Stimulated activated CD4-positive, alpha-beta T cell treated with anti-CD3 and anti-CD28 coated beads, Interleukin-4, amount 100 ng/mL, for 4 hours (primary cell): ENCODE measurements around the gene TNRC18.
"Not testable (repeated sequence)": the region's sequence is repeated elsewhere in the genome, so short reads cannot be mapped to it uniquely, and the experiment has no call there.

Experiments
- DNase-seq, 2 experiments: peaks; one replicate each; pipeline ENCODE4 v3.0.0-alpha.2; 2020

TNRC18 gene

GRCh38 chr7:5287802-5288201 lies 135.8 kb downstream of the TNRC18 start:
- DNase-seq, result no peak

GRCh38 chr7:5287373-5287772 lies 136.3 kb downstream of the TNRC18 start:
- DNase-seq, result not testable (repeated sequence)

DNA sequence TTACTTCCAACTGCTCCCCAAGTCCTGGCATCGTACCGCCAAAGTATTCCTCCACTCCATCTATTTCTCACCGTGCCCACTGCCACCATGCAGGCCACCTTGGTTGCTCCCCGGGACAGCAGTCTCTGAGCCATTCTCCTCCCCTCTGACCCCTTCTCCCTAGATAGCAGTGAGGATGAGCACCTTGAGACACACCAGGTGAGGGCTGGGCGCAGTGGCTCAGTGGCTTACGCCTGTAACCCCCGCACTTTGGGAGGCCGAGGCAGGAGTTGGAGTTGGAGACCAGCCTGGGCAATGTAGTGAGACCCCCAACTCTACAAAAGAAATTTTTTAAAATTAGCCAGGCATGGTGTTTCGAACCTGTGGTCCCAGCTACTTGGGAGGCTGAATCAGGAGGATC lies 136.7 kb downstream of the TNRC18 start:
- no peak for DNase-seq

DNA sequence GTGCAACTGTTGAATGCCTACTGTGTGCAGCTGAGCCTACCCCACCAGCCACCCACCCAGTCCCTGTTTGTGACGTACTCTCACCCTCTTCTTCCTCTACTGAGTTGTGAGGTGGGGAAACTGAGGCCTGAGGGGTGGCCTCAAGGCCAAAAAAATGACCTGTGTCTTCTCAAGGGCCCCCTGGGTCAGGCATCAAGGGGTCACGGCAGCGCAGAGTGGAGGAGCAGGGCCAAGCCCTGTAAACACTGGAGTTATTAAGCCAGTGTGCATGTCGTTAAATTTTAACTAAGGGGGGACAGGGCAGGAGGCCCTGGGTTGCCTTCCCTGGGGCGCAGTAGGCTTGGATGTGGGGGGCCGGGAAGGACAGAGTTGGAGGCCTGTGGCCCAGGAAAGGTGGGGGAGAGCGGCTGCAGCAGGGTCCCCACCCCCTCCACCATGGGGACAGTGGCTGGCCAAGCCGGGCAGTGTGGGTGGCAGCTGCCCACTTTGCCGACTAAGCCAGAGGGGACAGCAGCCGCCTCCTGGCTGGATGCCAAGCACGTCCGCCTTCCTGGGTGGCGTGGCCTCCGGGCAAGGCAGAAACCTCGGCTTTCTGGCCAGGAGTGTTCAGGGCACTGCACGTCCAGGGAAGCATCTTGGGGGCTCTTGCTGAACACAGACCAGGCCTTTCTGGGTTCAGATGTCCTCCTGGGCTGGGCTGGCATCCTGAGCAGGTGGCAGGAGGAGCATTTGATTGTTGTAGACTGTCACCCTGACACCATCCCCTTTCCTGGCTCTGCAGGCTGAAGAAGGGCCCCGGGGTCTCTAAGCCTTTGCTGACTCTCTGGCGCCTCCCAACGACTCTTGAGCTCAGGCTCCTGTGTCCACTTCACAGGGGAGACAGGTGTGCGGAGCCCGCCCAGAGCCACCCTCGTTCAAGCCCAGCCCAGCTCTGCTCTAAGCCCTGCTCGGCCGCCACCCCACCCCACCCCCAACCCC lies 139.0 kb downstream of the TNRC18 start:
- DNase-seq, result no peak

DNA sequence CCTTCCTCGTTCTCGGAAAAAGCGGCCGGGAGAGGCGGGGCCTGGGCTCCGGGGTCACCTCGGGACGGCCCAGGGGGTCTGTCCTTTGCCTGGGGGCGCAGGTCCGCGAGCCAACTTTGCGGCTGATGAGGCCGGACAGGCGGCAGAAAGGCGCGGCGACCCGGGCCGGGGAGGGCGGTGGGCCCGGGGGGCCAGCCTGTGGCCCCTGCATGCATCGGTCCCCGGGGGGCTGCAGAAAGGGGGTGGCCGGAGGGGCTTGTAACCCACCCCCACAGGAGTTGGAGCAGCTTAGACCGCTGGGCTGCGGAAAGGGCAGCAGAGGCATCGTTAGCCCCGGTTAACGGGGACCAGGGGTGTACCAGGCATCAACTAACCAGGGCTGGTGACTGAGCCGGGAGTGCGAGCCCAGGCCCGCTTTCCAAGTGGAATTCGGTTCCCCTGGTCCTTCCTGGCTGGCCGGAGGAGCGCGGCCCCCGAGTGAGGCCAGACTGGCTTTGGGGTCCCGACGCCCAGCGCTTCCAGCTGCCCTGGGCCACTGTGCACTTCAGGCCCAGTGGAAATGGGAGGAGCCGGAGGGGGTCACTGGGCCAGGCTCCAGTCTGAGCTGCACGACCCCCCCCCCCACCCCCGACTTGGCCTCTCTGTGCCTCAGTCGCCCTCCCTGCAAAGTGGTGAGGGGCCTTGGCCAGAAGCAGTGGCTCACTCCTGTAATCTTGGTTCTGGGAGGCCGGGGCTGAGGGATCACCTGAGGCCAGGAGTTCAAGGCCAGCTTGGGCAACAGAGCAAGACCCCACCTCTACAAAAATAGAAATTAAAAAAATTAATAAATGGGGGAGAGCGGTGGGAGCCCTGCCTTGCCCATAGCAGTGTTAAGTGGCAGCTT lies 140.0 kb downstream of the TNRC18 start:
- no peak for DNase-seq

GRCh38 chr7:5282543-5283316 lies 140.9 kb downstream of the TNRC18 start, which contains the start of gene SLC29A4:
Gene SLC29A4 (plus strand): TSS chr7:5282943. CDS start chr7:5287817, 4,874 bp downstream.
- DNase-seq, result peak in 1 of 2 experiments; percentile 39

- DNase-seq, result not testable (repeated sequence)
Observed at GRCh38 chr7:5281598-5282500, 141.8 kb downstream of the TNRC18 start.

GRCh38 chr7:5279734-5280133 lies 143.9 kb downstream of the TNRC18 start:
- DNase-seq, result no peak

- DNase-seq, result no peak
Observed at GRCh38 chr7:5278766-5279165, 144.9 kb downstream of the TNRC18 start.

DNA sequence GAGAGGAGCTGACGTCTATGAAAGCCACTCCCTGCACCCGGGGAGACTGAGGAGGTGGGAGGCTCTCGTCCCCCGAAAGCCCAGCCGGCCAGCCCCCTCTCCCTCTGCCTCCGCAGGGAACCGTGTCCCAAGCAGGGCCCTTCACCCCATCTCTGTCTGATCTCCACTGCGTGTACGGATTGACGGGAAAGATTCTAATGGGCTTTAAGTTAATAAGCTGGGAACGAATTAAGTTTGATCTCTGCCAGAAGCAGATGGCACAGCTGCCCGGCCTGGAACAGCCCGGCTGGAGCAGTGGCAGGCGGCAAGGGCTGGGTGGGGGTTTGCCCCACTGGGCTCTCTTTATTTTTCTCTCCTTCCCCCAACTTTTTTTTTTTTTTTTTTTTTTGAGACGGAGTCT lies 147.0 kb downstream of the TNRC18 start:
- DNase-seq, result no peak

DNA sequence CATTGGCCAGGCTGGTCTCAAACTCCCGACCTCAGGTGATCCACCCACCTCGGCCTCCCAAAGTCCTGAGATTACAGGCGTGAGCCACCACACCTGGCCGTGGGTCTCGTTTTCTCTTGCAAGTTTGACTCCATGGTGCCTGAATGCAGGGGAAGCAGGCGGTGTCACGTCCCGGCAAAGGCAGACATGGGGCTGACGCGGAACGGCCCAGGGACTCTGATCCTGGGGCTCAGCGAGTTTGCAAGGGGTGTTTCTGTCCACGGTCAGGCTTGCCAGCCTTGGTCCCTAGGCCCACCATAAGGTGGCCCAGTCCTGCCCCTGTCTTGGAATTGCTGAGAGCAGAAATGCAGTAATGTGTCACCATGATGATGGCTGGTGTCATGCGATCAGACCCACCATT lies 147.5 kb downstream of the TNRC18 start:
- not testable (repeated sequence) for DNase-seq

DNA sequence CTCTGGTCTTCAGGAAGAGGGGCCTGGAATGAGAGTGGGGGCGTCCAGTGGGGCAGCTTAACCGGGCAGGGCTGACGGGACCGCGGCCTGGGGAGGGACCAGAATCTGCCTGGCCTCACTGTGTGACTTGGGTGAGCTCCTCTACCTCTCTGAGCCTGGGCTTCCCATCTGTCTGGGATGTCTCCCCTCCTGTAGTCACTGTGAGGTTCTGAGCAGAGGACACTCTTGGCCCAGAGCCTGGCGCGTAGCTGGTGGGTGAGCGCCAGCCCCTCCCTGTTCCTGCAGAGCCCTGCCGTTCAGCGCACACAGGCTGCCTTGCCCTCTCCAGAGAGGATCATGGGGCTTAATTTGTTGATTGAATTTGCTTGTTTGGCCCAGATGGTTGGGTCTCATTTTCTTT lies 148.1 kb downstream of the TNRC18 start:
- not testable (repeated sequence) for DNase-seq

DNA sequence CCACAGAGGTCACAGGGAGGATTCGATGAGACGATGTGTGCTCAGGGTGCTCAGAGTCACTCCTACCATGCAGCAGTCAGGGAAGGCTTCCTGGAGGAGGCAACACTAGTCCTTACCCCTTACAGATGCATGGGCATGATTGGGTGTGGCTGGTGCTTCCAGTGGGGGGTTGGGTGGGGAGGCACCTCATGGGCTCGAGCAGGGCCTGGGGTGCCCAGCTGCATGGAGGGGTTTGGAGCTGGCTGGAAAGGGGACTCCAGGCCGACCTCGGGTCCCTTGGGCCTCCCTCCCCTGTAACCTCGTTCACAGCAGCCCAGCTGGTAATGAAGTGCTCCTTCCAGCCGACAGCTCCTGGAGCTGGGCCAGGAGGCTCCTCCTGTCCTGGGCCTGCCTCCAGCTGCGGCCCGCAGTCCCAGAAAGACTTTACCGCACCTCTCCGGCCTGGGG lies 148.6 kb downstream of the TNRC18 start:
- DNase-seq, result not testable (repeated sequence)

DNA sequence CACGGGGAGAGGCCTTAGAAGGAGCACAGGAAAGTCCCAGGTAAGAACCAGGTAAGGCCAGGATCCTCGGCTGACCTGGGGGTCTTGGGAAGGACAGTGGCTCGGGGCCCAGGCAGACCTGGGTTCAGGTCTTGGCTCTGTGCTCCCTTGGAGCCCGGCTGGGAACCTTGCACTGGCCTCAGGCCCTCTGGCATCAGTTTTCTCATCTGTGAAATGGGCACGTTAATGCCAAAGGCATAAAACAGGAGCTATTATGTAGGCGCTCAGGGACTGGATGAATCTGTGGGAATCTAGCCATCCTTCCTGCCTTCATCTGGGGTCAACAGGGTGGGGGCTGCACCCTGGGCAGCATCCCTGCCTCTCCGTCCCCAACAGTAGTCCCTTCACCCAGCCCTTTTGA lies 149.2 kb downstream of the TNRC18 start:
- DNase-seq, result no peak

GRCh38 chr7:5273831-5274405 lies 149.7 kb downstream of the TNRC18 start:
- not testable (repeated sequence) for DNase-seq

DNA sequence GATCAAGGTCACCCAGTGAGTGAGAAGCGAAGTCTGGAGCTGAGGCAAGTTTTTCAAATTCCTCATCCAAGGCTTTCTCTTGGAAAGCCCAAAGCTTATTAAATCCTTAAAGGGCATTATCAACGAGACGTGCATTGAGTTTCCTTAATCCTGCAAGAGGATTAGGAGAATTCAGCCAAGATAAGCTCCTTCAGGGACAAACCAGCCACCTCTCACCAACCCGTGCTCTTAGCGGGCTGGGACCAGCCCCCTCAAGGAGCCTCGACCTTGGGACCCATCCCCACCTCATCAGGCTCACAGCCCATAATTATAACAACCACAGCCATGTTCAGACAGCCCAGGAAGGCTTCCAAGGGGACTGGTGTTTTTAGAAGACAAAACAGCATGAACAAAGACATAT lies 152.8 kb downstream of the TNRC18 start:
- DNase-seq, result no peak

- not testable (repeated sequence) for DNase-seq
Observed at GRCh38 chr7:5269992-5270657, 153.5 kb downstream of the TNRC18 start.

DNA sequence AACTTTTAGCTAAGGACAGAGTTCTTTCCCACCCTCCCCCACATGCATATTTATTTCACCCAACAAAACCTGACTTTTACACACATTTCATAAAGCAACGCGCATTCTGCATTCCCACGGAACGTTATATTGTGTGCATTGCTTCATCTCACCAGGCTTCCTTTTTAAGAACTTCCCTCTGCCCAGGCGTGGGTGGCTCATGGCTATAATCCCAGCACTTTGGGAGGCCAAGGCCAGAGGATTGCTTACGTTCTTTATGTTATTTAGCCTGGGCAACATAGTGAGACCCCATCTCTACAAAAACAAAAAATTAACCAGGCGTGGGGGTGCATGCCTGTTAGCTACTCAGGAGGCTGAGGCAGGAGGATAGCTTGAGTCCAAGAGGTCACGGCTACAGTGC lies 155.8 kb downstream of the TNRC18 start:
- not testable (repeated sequence) for DNase-seq

DNA sequence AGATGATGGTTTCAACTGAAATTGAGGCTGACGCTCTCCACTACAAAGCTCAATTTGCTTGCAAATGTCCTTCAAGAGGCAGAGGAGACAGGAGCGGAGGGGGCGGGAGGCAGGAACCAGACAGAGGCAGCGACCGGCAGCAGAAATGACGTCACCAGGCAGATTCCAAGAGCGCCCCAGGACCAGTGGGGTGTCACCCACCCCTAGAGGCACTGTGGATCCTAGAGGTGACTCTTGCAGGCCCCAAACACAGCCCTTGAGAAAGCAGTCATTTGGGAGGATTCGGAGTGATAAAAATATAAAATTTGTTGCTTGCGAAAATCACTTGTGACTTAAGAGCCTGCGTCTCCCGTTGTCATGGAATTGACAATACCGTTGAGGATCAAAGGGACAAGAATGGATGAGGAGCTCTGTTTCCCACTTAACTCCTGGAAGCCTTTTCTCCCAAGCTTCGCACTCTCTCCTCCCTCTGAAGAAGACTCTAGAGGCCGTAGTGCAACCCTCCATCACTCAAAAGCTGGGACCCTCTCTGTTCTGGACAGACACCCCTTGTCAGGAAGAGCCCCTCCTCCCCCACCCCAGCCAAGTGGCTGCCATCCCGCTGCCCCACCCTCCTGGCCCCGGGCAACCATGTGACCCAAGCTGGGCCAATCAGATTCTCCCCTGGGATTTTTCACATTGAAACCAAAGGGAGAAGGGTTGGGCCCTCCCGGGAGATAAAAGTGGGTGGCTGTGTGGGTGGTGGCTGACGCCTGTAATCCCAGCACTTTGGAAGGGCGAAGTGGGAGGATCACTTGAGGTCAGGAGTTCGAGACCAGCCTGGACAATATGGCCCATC lies 157.2 kb downstream of the TNRC18 start:
- DNase-seq, result no peak
